ENCODE results near the gene NSUN7.
"Not testable (repeated sequence)": the region's sequence is repeated elsewhere in the genome, so short reads cannot be mapped to it uniquely, and the experiment has no call there.

Gene NSUN7

GRCh38 chr4:40713001-40713400 lies 36.8 kb upstream of the NSUN7 start:
- not testable (repeated sequence) for H2BK15ac ChIP-seq (replicated peaks; ENCODE audit: low read depth); H4K5ac ChIP-seq (ENCODE audit: low read length); H3K9ac ChIP-seq (ENCODE audit: low read length); H3K56ac ChIP-seq (ENCODE audit: low read length); H3K27me3 ChIP-seq (ENCODE audit: insufficient read depth, low read length, poor library complexity); H2BK120ac ChIP-seq (ENCODE audit: low read depth, low read length); H3K4me1 ChIP-seq (ENCODE audit: control insufficient read depth, low read depth, low read length); H3K4ac ChIP-seq (ENCODE audit: low read depth, low read length); H3K79me1 ChIP-seq (ENCODE audit: low read length); H3K23ac ChIP-seq (ENCODE audit: low read length); H3K4me2 ChIP-seq (ENCODE audit: low read length); H3K79me2 ChIP-seq (ENCODE audit: control insufficient read depth, insufficient read depth, low read length); H3K4me3 ChIP-seq (ENCODE audit: low read length); H4K8ac ChIP-seq (ENCODE audit: low read depth, low read length); H2AK5ac ChIP-seq (ENCODE audit: low read length); DNase-seq; H3K36me3 ChIP-seq (ENCODE audit: control insufficient read depth, insufficient read depth, low read length); H3K18ac ChIP-seq (ENCODE audit: low read length); H2BK5ac ChIP-seq (ENCODE audit: low read length); H3K27ac ChIP-seq (ENCODE audit: low read depth, low read length)
- no CpG with 5 or more reads among the region's 6 CpGs for WGBS (ENCODE audit: extremely low coverage, insufficient coverage, low lambda C conversion rate)

GRCh38 chr4:40713798-40714197 lies 36.0 kb upstream of the NSUN7 start:
- Histone ChIP-seq H3K23ac (ENCODE audit: low read length) (no peak overlapping the region), H2BK120ac (ENCODE audit: low read depth, low read length) (no peak overlapping the region), H4K5ac (ENCODE audit: low read length) (no peak overlapping the region), H2AK5ac (ENCODE audit: low read length) (no peak overlapping the region), H2BK15ac (replicated peaks; ENCODE audit: low read depth) (no peak overlapping the region), H4K8ac (ENCODE audit: low read depth, low read length) (no peak overlapping the region), H3K56ac (ENCODE audit: low read length) (no peak overlapping the region), H3K4me3 (ENCODE audit: low read length) (no peak overlapping the region), H3K79me1 (ENCODE audit: low read length) (no peaks in the 10 kb centered on the region), H3K27ac (ENCODE audit: low read depth, low read length) (no peak overlapping the region), H3K9ac (ENCODE audit: low read length) (no peak overlapping the region), H3K18ac (ENCODE audit: low read length) (no peak overlapping the region), H3K79me2 (ENCODE audit: control insufficient read depth, insufficient read depth, low read length) (no peaks in the 10 kb centered on the region), H2BK5ac (ENCODE audit: low read length) (no peak overlapping the region), H3K27me3 (ENCODE audit: insufficient read depth, low read length, poor library complexity) (no peaks in the 10 kb centered on the region), H3K4ac (ENCODE audit: low read depth, low read length) (no peak overlapping the region), H3K36me3 (ENCODE audit: control insufficient read depth, insufficient read depth, low read length) (no peaks in the 10 kb centered on the region), H3K4me1 (ENCODE audit: control insufficient read depth, low read depth, low read length) (no peaks in the 10 kb centered on the region), H3K4me2 (ENCODE audit: low read length) (no peak overlapping the region)
- DNase-seq = no peak
- no CpG with 5 or more reads among the region's 2 CpGs for WGBS (ENCODE audit: extremely low coverage, insufficient coverage, low lambda C conversion rate)

GRCh38 chr4:40718586-40718985 lies 31.2 kb upstream of the NSUN7 start:
- Histone ChIP-seq H3K27ac (ENCODE audit: low read depth, low read length) (no peak overlapping the region), H3K4ac (ENCODE audit: low read depth, low read length) (no peak overlapping the region), H4K5ac (ENCODE audit: low read length) (no peak overlapping the region), H2BK120ac (ENCODE audit: low read depth, low read length) (no peak overlapping the region), H2BK5ac (ENCODE audit: low read length) (no peak overlapping the region), H3K56ac (ENCODE audit: low read length) (no peak overlapping the region), H3K18ac (ENCODE audit: low read length) (no peak overlapping the region), H3K27me3 (ENCODE audit: insufficient read depth, low read length, poor library complexity) (no peaks in the 10 kb centered on the region), H3K23ac (ENCODE audit: low read length) (no peak overlapping the region), H3K4me3 (ENCODE audit: low read length) (no peak overlapping the region), H2BK15ac (replicated peaks; ENCODE audit: low read depth) (no peak overlapping the region), H3K9ac (ENCODE audit: low read length) (no peak overlapping the region), H3K79me1 (ENCODE audit: low read length) (no peaks in the 10 kb centered on the region), H2AK5ac (ENCODE audit: low read length) (no peak overlapping the region), H3K36me3 (ENCODE audit: control insufficient read depth, insufficient read depth, low read length) (no peaks in the 10 kb centered on the region), H3K4me2 (ENCODE audit: low read length) (no peak overlapping the region), H4K8ac (ENCODE audit: low read depth, low read length) (no peak overlapping the region), H3K4me1 (ENCODE audit: control insufficient read depth, low read depth, low read length) (no peaks in the 10 kb centered on the region), H3K79me2 (ENCODE audit: control insufficient read depth, insufficient read depth, low read length) (no peaks in the 10 kb centered on the region)
- no CpG with 5 or more reads among the region's 3 CpGs for WGBS (ENCODE audit: extremely low coverage, insufficient coverage, low lambda C conversion rate)
- DNase-seq = peak; percentile 27

- Histone ChIP-seq H3K27ac (ENCODE audit: low read depth, low read length) (no peak overlapping the region), H2BK120ac (ENCODE audit: low read depth, low read length) (no peak overlapping the region), H3K9ac (ENCODE audit: low read length) (no peak overlapping the region), H3K18ac (ENCODE audit: low read length) (no peak overlapping the region), H3K4ac (ENCODE audit: low read depth, low read length) (no peak overlapping the region), H3K4me1 (ENCODE audit: control insufficient read depth, low read depth, low read length) (no peaks in the 10 kb centered on the region), H3K36me3 (ENCODE audit: control insufficient read depth, insufficient read depth, low read length) (no peaks in the 10 kb centered on the region), H2BK5ac (ENCODE audit: low read length) (no peak overlapping the region), H3K56ac (ENCODE audit: low read length) (no peak overlapping the region), H2AK5ac (ENCODE audit: low read length) (no peak overlapping the region), H4K5ac (ENCODE audit: low read length) (no peak overlapping the region), H3K27me3 (ENCODE audit: insufficient read depth, low read length, poor library complexity) (no peaks in the 10 kb centered on the region), H4K8ac (ENCODE audit: low read depth, low read length) (no peak overlapping the region), H3K4me3 (ENCODE audit: low read length) (no peak overlapping the region), H3K4me2 (ENCODE audit: low read length) (no peak overlapping the region), H2BK15ac (replicated peaks; ENCODE audit: low read depth) (no peak overlapping the region), H3K23ac (ENCODE audit: low read length) (no peak overlapping the region), H3K79me1 (ENCODE audit: low read length) (no peaks in the 10 kb centered on the region), H3K79me2 (ENCODE audit: control insufficient read depth, insufficient read depth, low read length) (no peaks in the 10 kb centered on the region)
- no CpG with 5 or more reads among the region's 5 CpGs for WGBS (ENCODE audit: extremely low coverage, insufficient coverage, low lambda C conversion rate)
- peak; percentile 65 for DNase-seq
Measured at GRCh38 chr4:40719008-40719623, 30.6 kb upstream of the NSUN7 start.

- H4K5ac ChIP-seq (ENCODE audit: low read length) = no peak overlapping the region
- H4K8ac ChIP-seq (ENCODE audit: low read depth, low read length) = no peak overlapping the region
- H2BK15ac ChIP-seq (replicated peaks; ENCODE audit: low read depth) = no peak overlapping the region
- H3K27me3 ChIP-seq (ENCODE audit: insufficient read depth, low read length, poor library complexity) = no peaks in the 10 kb centered on the region
- no CpG with 5 or more reads among the region's 4 CpGs for WGBS (ENCODE audit: extremely low coverage, insufficient coverage, low lambda C conversion rate)
- H3K79me1 ChIP-seq (ENCODE audit: low read length) = no peaks in the 10 kb centered on the region
- no peaks in the 10 kb centered on the region for H3K36me3 ChIP-seq (ENCODE audit: control insufficient read depth, insufficient read depth, low read length)
- no peak overlapping the region for H3K9ac ChIP-seq (ENCODE audit: low read length)
- H2BK120ac ChIP-seq (ENCODE audit: low read depth, low read length) = no peak overlapping the region
- H3K4ac ChIP-seq (ENCODE audit: low read depth, low read length) = no peak overlapping the region
- H3K4me2 ChIP-seq (ENCODE audit: low read length) = no peak overlapping the region
- H2AK5ac ChIP-seq (ENCODE audit: low read length) = no peak overlapping the region
- H3K27ac ChIP-seq (ENCODE audit: low read depth, low read length) = no peak overlapping the region
- no peaks in the 10 kb centered on the region for H3K79me2 ChIP-seq (ENCODE audit: control insufficient read depth, insufficient read depth, low read length)
- H3K56ac ChIP-seq (ENCODE audit: low read length) = no peak overlapping the region
- H3K18ac ChIP-seq (ENCODE audit: low read length) = no peak overlapping the region
- no peak for DNase-seq
- no peak overlapping the region for H3K4me3 ChIP-seq (ENCODE audit: low read length)
- no peaks in the 10 kb centered on the region for H3K4me1 ChIP-seq (ENCODE audit: control insufficient read depth, low read depth, low read length)
- H2BK5ac ChIP-seq (ENCODE audit: low read length) = no peak overlapping the region
- H3K23ac ChIP-seq (ENCODE audit: low read length) = no peak overlapping the region
Measured at GRCh38 chr4:40720351-40720750, 29.4 kb upstream of the NSUN7 start.

GRCh38 chr4:40720916-40721315 lies 28.8 kb upstream of the NSUN7 start:
- Histone ChIP-seq H3K56ac (ENCODE audit: low read length) (no peak overlapping the region), H2AK5ac (ENCODE audit: low read length) (no peak overlapping the region), H3K79me2 (ENCODE audit: control insufficient read depth, insufficient read depth, low read length) (no peaks in the 10 kb centered on the region), H3K4me3 (ENCODE audit: low read length) (no peak overlapping the region), H3K23ac (ENCODE audit: low read length) (no peak overlapping the region), H3K4ac (ENCODE audit: low read depth, low read length) (no peak overlapping the region), H3K36me3 (ENCODE audit: control insufficient read depth, insufficient read depth, low read length) (no peaks in the 10 kb centered on the region), H2BK5ac (ENCODE audit: low read length) (no peak overlapping the region), H3K4me1 (ENCODE audit: control insufficient read depth, low read depth, low read length) (no peaks in the 10 kb centered on the region), H3K9ac (ENCODE audit: low read length) (no peak overlapping the region), H3K18ac (ENCODE audit: low read length) (no peak overlapping the region), H3K79me1 (ENCODE audit: low read length) (no peaks in the 10 kb centered on the region), H2BK120ac (ENCODE audit: low read depth, low read length) (no peak overlapping the region), H4K5ac (ENCODE audit: low read length) (no peak overlapping the region), H2BK15ac (replicated peaks; ENCODE audit: low read depth) (no peak overlapping the region), H4K8ac (ENCODE audit: low read depth, low read length) (no peak overlapping the region), H3K27me3 (ENCODE audit: insufficient read depth, low read length, poor library complexity) (no peaks in the 10 kb centered on the region), H3K27ac (ENCODE audit: low read depth, low read length) (no peak overlapping the region), H3K4me2 (ENCODE audit: low read length) (no peak overlapping the region)
- no CpG with 5 or more reads among the region's 3 CpGs for WGBS (ENCODE audit: extremely low coverage, insufficient coverage, low lambda C conversion rate)
- DNase-seq = no peak
